ENCODE results near the gene CRACR2B. TPM values are rescaled to one million over a fixed set of nuclear protein-coding genes. Genes with fewer than 3 reads are reported as not detected.
A peak's percentile ranks its signal among the peaks of the same experiment; 100 is the strongest.

CRACR2B gene
- total RNA-seq, 3 donors from 2014 or later (not counting 1 experiment from before 2014, with no cell fraction given) = 3.4 to 10.1 (median 3.8) TPM

- DNase-seq (no peak), ATAC-seq (no peak)
- WGBS (ENCODE audit: insufficient coverage) = 95% methylated on average over 35 of the region's 37 CpGs
- intact Hi-C loops (cut with micrococcal nuclease) = no loop called here
- Histone ChIP-seq H3K36me3 (ENCODE audit: control insufficient read depth, insufficient read depth, low read length) (no peaks in the 10 kb centered on the region), H3K27ac (ENCODE audit: low read length) (no peak overlapping the region), H3K4me3 (ENCODE audit: low read length) (no peak overlapping the region), H3K4me1 (ENCODE audit: control insufficient read depth, insufficient read depth, low read length) (peaks cover 15% of the 10 kb centered on the region), H3K9me3 (ENCODE audit: control insufficient read depth, insufficient read depth, low read length) (no peaks in the 10 kb centered on the region), H3K27me3 (ENCODE audit: control insufficient read depth, insufficient read depth, low read length) (no peaks in the 10 kb centered on the region)
- H3K36me3 Mint-ChIP-seq = no peaks in the 10 kb centered on the region
- H3K4me1 Mint-ChIP-seq = peaks cover 7 to 12% of the 10 kb centered on the region in 2 donors
- H3K27ac Mint-ChIP-seq = peak overlapping the region in 1 of 2 donors; percentile 38
- no peak for TF ChIP-seq CTCF (IDR thresholded peaks at IDR 0.05)
- no peaks in the 10 kb centered on the region for H3K27me3 Mint-ChIP-seq (ENCODE audit: low read depth in 2 of 2)
- no peaks in the 10 kb centered on the region for H3K9me3 Mint-ChIP-seq
- H3K4me3 Mint-ChIP-seq = no peak overlapping the region
Observed at GRCh38 chr11:858762-859339, 31.1 kb downstream of the CRACR2B start.

GRCh38 chr11:859394-860131 lies 31.8 kb downstream of the CRACR2B start:
- Histone ChIP-seq H3K36me3 (ENCODE audit: control insufficient read depth, insufficient read depth, low read length) (no peaks in the 10 kb centered on the region), H3K9me3 (ENCODE audit: control insufficient read depth, insufficient read depth, low read length) (no peaks in the 10 kb centered on the region), H3K4me1 (ENCODE audit: control insufficient read depth, insufficient read depth, low read length) (peaks cover 15% of the 10 kb centered on the region), H3K27me3 (ENCODE audit: control insufficient read depth, insufficient read depth, low read length) (no peaks in the 10 kb centered on the region), H3K27ac (ENCODE audit: low read length) (no peak overlapping the region), H3K4me3 (ENCODE audit: low read length) (no peak overlapping the region)
- Mint-ChIP-seq H3K27me3 (ENCODE audit: low read depth in 2 of 2) (no peaks in the 10 kb centered on the region), H3K36me3 (no peaks in the 10 kb centered on the region), H3K4me1 (peaks cover 7 to 12% of the 10 kb centered on the region in 2 donors), H3K27ac (no peak overlapping the region), H3K4me3 (no peak overlapping the region), H3K9me3 (no peaks in the 10 kb centered on the region)
- 85% methylated on average over 22 of the region's 31 CpGs for WGBS (ENCODE audit: insufficient coverage)
- TF ChIP-seq CTCF (IDR thresholded peaks at IDR 0.05) = no peak
- intact Hi-C loops (cut with micrococcal nuclease) = no loop called here
- DNase-seq (no peak), ATAC-seq (no peak)

GRCh38 chr11:860234-861104 lies 32.8 kb downstream of the CRACR2B start:
- no peak overlapping the region for H3K27ac Mint-ChIP-seq
- H3K4me3 Mint-ChIP-seq = no peak overlapping the region
- intact Hi-C loops (cut with micrococcal nuclease) = no loop called here

More at GRCh38 chr11:860234-861104, 32.8 kb downstream of the CRACR2B start:
- ATAC-seq = no peak
- Histone ChIP-seq H3K27me3 (ENCODE audit: control insufficient read depth, insufficient read depth, low read length) (no peaks in the 10 kb centered on the region), H3K27ac (ENCODE audit: low read length) (no peak overlapping the region), H3K4me1 (ENCODE audit: control insufficient read depth, insufficient read depth, low read length) (peaks cover 15% of the 10 kb centered on the region), H3K4me3 (ENCODE audit: low read length) (no peak overlapping the region), H3K36me3 (ENCODE audit: control insufficient read depth, insufficient read depth, low read length) (no peaks in the 10 kb centered on the region), H3K9me3 (ENCODE audit: control insufficient read depth, insufficient read depth, low read length) (no peaks in the 10 kb centered on the region)
- no peak for DNase-seq
- H3K4me1 Mint-ChIP-seq = peaks cover 7 to 12% of the 10 kb centered on the region in 2 donors
- no peak for TF ChIP-seq CTCF (IDR thresholded peaks at IDR 0.05)
- no peaks in the 10 kb centered on the region for H3K27me3 Mint-ChIP-seq (ENCODE audit: low read depth in 2 of 2)
- no peaks in the 10 kb centered on the region for H3K9me3 Mint-ChIP-seq
- WGBS (ENCODE audit: insufficient coverage) = 89% methylated on average over 21 of the region's 21 CpGs
- no peaks in the 10 kb centered on the region for H3K36me3 Mint-ChIP-seq
